OCI-LY1 (cell line): ENCODE results near the gene OR2C1.

Experiments used
- EZH2 ChIP-seq: fragments of 200-600 bp; sonication (generic), shearing (Covaris generic); IDR thresholded peaks from 2 replicates; pipeline ENCODE4 v1.8.0; 2017; ENCODE audit warnings: borderline replicate concordance, mixed run types, mild to moderate bottlenecking, antibody characterized with exemption, low read length, moderate library complexity, mixed read lengths
- TF ChIP-seq, protein P1 (sequence below): fragments of 200-600 bp; sonication (generic), shearing (Covaris generic); IDR thresholded peaks from 2 replicates; pipeline ENCODE4 v1.5.1; 2017; ENCODE audit warnings: mild to moderate bottlenecking, antibody characterized with exemption, low read length, moderate library complexity, mixed read lengths

DNA sequence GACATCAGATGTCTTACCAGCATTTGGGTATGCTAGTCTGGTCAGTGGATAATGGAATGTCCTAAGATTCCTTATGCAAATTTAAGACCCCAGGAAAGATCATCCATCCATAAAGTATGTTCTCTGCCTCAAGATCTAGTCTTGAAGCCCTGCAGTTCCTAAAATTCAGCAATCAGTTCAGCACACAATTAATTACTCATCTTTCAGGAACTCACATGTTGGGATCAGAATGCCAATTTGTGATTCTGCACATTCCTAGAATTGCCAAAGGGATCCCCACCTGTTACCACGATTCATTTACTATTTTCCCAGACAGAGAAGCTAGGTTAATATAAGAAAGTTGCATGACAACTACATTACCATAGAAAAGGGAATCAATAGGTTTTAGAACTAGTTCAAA lies 3.2 kb downstream of the OR2C1 start:
- TF ChIP-seq, protein P1, sequence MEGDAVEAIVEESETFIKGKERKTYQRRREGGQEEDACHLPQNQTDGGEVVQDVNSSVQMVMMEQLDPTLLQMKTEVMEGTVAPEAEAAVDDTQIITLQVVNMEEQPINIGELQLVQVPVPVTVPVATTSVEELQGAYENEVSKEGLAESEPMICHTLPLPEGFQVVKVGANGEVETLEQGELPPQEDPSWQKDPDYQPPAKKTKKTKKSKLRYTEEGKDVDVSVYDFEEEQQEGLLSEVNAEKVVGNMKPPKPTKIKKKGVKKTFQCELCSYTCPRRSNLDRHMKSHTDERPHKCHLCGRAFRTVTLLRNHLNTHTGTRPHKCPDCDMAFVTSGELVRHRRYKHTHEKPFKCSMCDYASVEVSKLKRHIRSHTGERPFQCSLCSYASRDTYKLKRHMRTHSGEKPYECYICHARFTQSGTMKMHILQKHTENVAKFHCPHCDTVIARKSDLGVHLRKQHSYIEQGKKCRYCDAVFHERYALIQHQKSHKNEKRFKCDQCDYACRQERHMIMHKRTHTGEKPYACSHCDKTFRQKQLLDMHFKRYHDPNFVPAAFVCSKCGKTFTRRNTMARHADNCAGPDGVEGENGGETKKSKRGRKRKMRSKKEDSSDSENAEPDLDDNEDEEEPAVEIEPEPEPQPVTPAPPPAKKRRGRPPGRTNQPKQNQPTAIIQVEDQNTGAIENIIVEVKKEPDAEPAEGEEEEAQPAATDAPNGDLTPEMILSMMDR, result no peak
- TF ChIP-seq EZH2, result no peak
